GM12878 (cell line): ENCODE measurements around the gene SELENBP1. TPM values are rescaled to one million over a fixed set of nuclear protein-coding genes. Genes with fewer than 3 reads are reported as not detected.
A peak's percentile ranks its signal among the peaks of the same experiment; 100 is the strongest.

Source experiments
- ATAC-seq: fragments of 200-7000 bp; cut with Tn5 transposase; 3 replicates; pipeline ENCODE4 v1.9.1; 2020; ENCODE audit warnings: mild to moderate bottlenecking, moderate library complexity
- BruUV-seq: library from RNA; stranded (reverse); fragments of 400-500 nt; replicated peaks from 2 replicates; lab custom pipeline; 2021; lab: Mats Ljungman, UMichigan
- CTCF ChIA-PET: fragments of 300-600 bp; sonication (Branson Sonifier 250); formaldehyde crosslinking; extraction: SDS; loops from one replicate; lab custom pipeline; 2021; ENCODE audit warnings: inconsistent platforms; lab: Yijun Ruan, JAX
- POLR2A ChIA-PET: fragments of 350-600 bp; formaldehyde crosslinking; extraction: SDS; loops from one replicate; lab custom pipeline; 2021; ENCODE audit warnings: inconsistent platforms; lab: Charles Lee
- RAD21 ChIA-PET: fragments of 300-600 bp; sonication (Branson Sonifier 250); formaldehyde crosslinking; loops from one replicate; lab custom pipeline; 2023; ENCODE audit warnings: antibody characterized with exemption; ENCODE audit not compliant: unreplicated experiment; lab: Charles Lee
- SMC1A ChIA-PET: fragments of 300-600 bp; sonication (Branson Sonifier 250); formaldehyde crosslinking; loops from one replicate; lab custom pipeline; 2023; ENCODE audit not compliant: unreplicated experiment, uncharacterized antibody; lab: Charles Lee
- DNase-seq: peaks from one replicate; pipeline ENCODE4 v3.0.0-alpha.2; 2011; ENCODE audit warnings: low read depth, low spot score
- FAIRE-seq: peaks from 3 replicates; lab custom pipeline; 2011; peaks lifted over from hg19 to GRCh38; lab: Jason Lieb, UNC
- H2AFZ ChIP-seq: 2 replicates; pipeline ENCODE4 v1.6.0; 2011; ENCODE audit warnings: low read depth, low read length, control low read depth; ENCODE audit not compliant: control insufficient read depth
- H3K27ac ChIP-seq: 2 replicates; pipeline ENCODE4 v1.5.1; 2011; ENCODE audit warnings: control low read depth; ENCODE audit not compliant: control insufficient read depth, insufficient read depth
- H3K27me3 ChIP-seq, 2 experiments: replicated peaks in 1 of 2; 2 replicates each; pipeline versions ENCODE4 v1.6.0 to v1.6.1; 2011; ENCODE audit warnings: low read length in 1 of 2; ENCODE audit not compliant: control insufficient read depth in 2 of 2, insufficient read depth in 2 of 2
- H3K36me3 ChIP-seq, 2 experiments: 2 replicates each; pipeline ENCODE4 v1.5.1; 2011; ENCODE audit warnings: low read length in 1 of 2; ENCODE audit not compliant: control insufficient read depth in 2 of 2, insufficient read depth in 2 of 2
- H3K4me1 ChIP-seq: 2 replicates; pipeline ENCODE4 v1.6.1; 2011; ENCODE audit warnings: mild to moderate bottlenecking, low read length, moderate library complexity, mixed read lengths; ENCODE audit not compliant: control insufficient read depth, insufficient read depth
- H3K4me2 ChIP-seq: 2 replicates; pipeline ENCODE4 v1.6.0; 2011; ENCODE audit warnings: control low read depth; ENCODE audit not compliant: control insufficient read depth, insufficient read depth
- H3K4me3 ChIP-seq: fragments of 200-600 bp; sonication (generic); 2 replicates; pipeline ENCODE4 v1.5.1; 2016
- H3K79me2 ChIP-seq: 2 replicates; pipeline ENCODE4 v1.6.0; 2011; ENCODE audit warnings: low read length; ENCODE audit not compliant: control insufficient read depth, insufficient read depth
- H3K9ac ChIP-seq: 2 replicates; pipeline ENCODE4 v1.8.0; 2011; ENCODE audit warnings: low read length, control low read depth, mixed read lengths; ENCODE audit not compliant: control insufficient read depth, insufficient read depth
- H3K9me3 ChIP-seq: replicated peaks from 3 replicates; pipeline ENCODE4 v1.5.1; 2011; ENCODE audit warnings: mild to moderate bottlenecking, low read length; ENCODE audit not compliant: control insufficient read depth, insufficient read depth
- H4K20me1 ChIP-seq: 2 replicates; pipeline ENCODE4 v1.6.0; 2011; ENCODE audit not compliant: control insufficient read depth, insufficient read depth
- POLR2A ChIP-seq: IDR thresholded peaks from 2 replicates; pipeline ENCODE4 v1.6.1; 2011; ENCODE audit warnings: low read depth, mild to moderate bottlenecking, low read length
- WGBS: methylation state at CpG from one replicate; pipeline ENCODE4 v1.1.6; 2016; ENCODE audit warnings: low lambda C conversion rate; ENCODE audit not compliant: insufficient replicate concordance, insufficient coverage; ENCODE audit errors: missing lambda C conversion rate; 5-methylcytosine and 5-hydroxymethylcytosine counted together
- in situ Hi-C: fragments of 300-500 bp; cut with MboI; formaldehyde crosslinking; loops from 9 replicates; pipeline ENCODE4 v1.14.3; 2018; ENCODE audit warnings: mixed read lengths
- intact Hi-C: fragments of 100-400 bp; cut with micrococcal nuclease; formaldehyde crosslinking; loops from one replicate; pipeline ENCODE4 v1.14.2; 2022; ENCODE audit not compliant: unreplicated experiment
- polyA plus RNA-seq, 11 experiments: library from polyadenylated mRNA; depleted of rRNA in 4 of 11; unstranded in 6 of 11; stranded (reverse) in 5 of 11; fragments of >200 nt; fragmentation: Nextera tagmentation in 4 of 11; fragmentation: Illumina TruSeq in 1 of 11; extraction: Ambion mirVana in 4 of 11; extraction: Trizol in 1 of 11; gene quantifications; 1 replicate in 1 of 11; 2 replicates in 10 of 11; pipeline versions ENCODE4 v1.2.1 to v1.2.3, GENCODE V29; 2011 to 2016; ENCODE audit warnings: inconsistent platforms in 2 of 11, missing spikeins in 2 of 11, low read depth in 1 of 11
- total RNA-seq, 4 experiments: library from RNA; depleted of rRNA in 3 of 4; stranded (reverse); fragments of >200 nt in 3 of 4; fragmentation: Illumina TruSeq in 1 of 4; extraction: Trizol in 1 of 4; gene quantifications; 2 replicates each; pipeline versions ENCODE4 v1.2.1 to v1.2.3, GENCODE V29; 2013 to 2021
- TF ChIP-seq, protein P1 (sequence below): fragments of 450-650 bp; IDR thresholded peaks from 2 replicates; pipeline ENCODE4 v1.6.1; 2016; ENCODE audit warnings: mild to moderate bottlenecking

Gene SELENBP1
- total and polyA plus RNA-seq, 10 of the 15 experiments (the other 5 are each of a cell fraction or from before 2014, with no cell fraction given), result 0.41 TPM; not detected in 9

DNA sequence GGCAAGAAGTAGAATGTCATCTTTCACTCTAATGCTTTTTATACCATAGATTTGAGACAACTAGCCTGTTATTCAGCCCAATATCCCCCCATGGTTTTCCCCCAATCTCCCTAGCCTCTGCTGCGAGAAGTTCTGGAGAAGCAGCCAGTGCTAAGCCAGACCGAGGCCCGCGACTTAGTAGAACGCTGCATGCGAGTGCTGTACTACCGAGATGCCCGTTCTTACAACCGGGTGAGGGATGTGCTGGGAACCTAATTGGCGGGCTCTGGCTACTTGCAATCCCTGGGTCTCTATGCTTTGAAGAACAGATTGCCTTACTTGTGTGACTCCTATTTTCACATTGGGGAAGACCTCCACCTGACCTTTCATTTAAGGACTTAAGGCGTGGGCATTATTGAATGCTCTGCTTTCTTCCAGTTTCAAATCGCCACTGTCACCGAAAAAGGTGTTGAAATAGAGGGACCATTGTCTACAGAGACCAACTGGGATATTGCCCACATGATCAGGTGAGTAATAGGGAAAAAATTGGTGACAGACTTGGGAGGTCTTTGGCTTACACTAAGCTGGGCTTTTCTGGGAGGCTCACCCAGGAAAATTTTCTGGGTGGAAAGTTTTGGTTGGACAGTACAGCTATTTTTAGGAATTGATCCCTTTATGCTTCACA is 28.8 kb upstream of the SELENBP1 start:
- no TSS peak for BruUV-seq
- no peaks in the 10 kb centered on the region for H3K27me3 ChIP-seq
- peak; percentile 50 for TF ChIP-seq POLR2A
- TF ChIP-seq, protein P1, sequence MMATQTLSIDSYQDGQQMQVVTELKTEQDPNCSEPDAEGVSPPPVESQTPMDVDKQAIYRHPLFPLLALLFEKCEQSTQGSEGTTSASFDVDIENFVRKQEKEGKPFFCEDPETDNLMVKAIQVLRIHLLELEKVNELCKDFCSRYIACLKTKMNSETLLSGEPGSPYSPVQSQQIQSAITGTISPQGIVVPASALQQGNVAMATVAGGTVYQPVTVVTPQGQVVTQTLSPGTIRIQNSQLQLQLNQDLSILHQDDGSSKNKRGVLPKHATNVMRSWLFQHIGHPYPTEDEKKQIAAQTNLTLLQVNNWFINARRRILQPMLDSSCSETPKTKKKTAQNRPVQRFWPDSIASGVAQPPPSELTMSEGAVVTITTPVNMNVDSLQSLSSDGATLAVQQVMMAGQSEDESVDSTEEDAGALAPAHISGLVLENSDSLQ, result no peak
- TF ChIP-seq, all 136 proteins: peak for 1
- in situ Hi-C loops (no loop called here), intact Hi-C loops (no loop called here)
- Histone ChIP-seq H3K9me3 (no peaks in the 10 kb centered on the region), H4K20me1 (peaks cover 5% of the 10 kb centered on the region; the same call in 1 of the 2 replicates), H3K4me3 (peak overlapping the region; percentile 88), H3K4me2 (peak overlapping the region; percentile 89), H3K4me1 (peaks cover 9% of the 10 kb centered on the region), H3K36me3 (peaks cover 11 to 41% of the 10 kb centered on the region in 2 experiments), H2AFZ (no peak overlapping the region), H3K27ac (no peak overlapping the region), H3K79me2 (peaks cover 22% of the 10 kb centered on the region), H3K9ac (0 out of 2 replicates have a peak overlapping the region, but pooled peaks have one; percentile 99)
- ChIA-PET RAD21 (interaction anchor here (0.7 to 1.4 kb wide), 3 partner anchors 62 to 120 kb away, joined by 3 to 5 read pairs (median 3); no protein-coding TSS in a partner anchor), CTCF (interaction anchor here (2.0 to 2.2 kb wide), 2 partner anchors 100 to 120 kb away, joined by 4 to 16 read pairs; no protein-coding TSS in a partner anchor), POLR2A (interaction anchor here (1.2 to 1.5 kb wide), 2 partner anchors 11 to 74 kb away, joined by 3 to 4 read pairs; no protein-coding TSS in a partner anchor), SMC1A (interaction anchor here (1.1 to 3.9 kb wide), 5 partner anchors 10 to 100 kb away, joined by 3 to 14 read pairs (median 8); no protein-coding TSS in a partner anchor)
- ATAC-seq (no peak), DNase-seq (no peak), FAIRE-seq (no peak)
- WGBS, result 96% methylated on average over 13 of the region's 13 CpGs
